SK-N-SH treated with all-trans-retinoic acid at 6 μM for 48 hours (cell line): ENCODE data around the gene RNH1.

Experiments used
- ATAC-seq: fragments of 200-7000 bp; cut with Tn5 transposase; 3 replicates; pipeline ENCODE4 v1.9.1; 2020; ENCODE audit warnings: mild to moderate bottlenecking, moderate library complexity
- ARNTL ChIP-seq: fragments of 450-650 bp; formaldehyde crosslinking; IDR thresholded peaks from 2 replicates; pipeline ENCODE4 v1.5.0; 2020; ENCODE audit warnings: low read depth, mild to moderate bottlenecking, moderate library complexity, borderline replicate concordance
- BACH2 ChIP-seq: fragments of 250-450 bp; sonication (Bioruptor Pico); IDR thresholded peaks from 2 replicates; pipeline ENCODE4 v1.9.0; 2021; ENCODE audit warnings: mild to moderate bottlenecking, borderline replicate concordance
- CSDC2 ChIP-seq: fragments of 250-450 bp; sonication (Bioruptor Pico); IDR thresholded peaks from 2 replicates; pipeline ENCODE4 v1.5.0; 2020; ENCODE audit warnings: mild to moderate bottlenecking, moderate library complexity
- ESRRG ChIP-seq: fragments of 250-450 bp; sonication (Bioruptor Pico); IDR thresholded peaks from 2 replicates; pipeline ENCODE4 v1.6.1; 2021; ENCODE audit warnings: mild to moderate bottlenecking
- GLIS3 ChIP-seq: fragments of 250-450 bp; sonication (Bioruptor Pico); IDR thresholded peaks from 2 replicates; pipeline ENCODE4 v1.5.0; 2020; ENCODE audit warnings: mild to moderate bottlenecking, moderate library complexity
- ISL1 ChIP-seq: fragments of 250-450 bp; sonication (Bioruptor Pico); IDR thresholded peaks from 2 replicates; pipeline ENCODE4 v2.1.2; 2022; ENCODE audit warnings: mild to moderate bottlenecking, moderate library complexity
- OSR1 ChIP-seq: fragments of 250-450 bp; sonication (Bioruptor Pico); IDR thresholded peaks from 2 replicates; pipeline ENCODE4 v1.8.0; 2022; ENCODE audit warnings: moderate library complexity, mild to moderate bottlenecking, inconsistent platforms
- PATZ1 ChIP-seq: fragments of 250-450 bp; sonication (Bioruptor Pico); IDR thresholded peaks from 2 replicates; pipeline ENCODE4 v1.8.0; 2020; ENCODE audit warnings: mild to moderate bottlenecking, moderate library complexity, borderline replicate concordance
- SNAI2 ChIP-seq: fragments of 250-450 bp; sonication (Bioruptor Pico); IDR thresholded peaks from 2 replicates; pipeline ENCODE4 v1.5.0; 2020; ENCODE audit warnings: mild to moderate bottlenecking, moderate library complexity
- TCF4 ChIP-seq: fragments of 250-450 bp; sonication (Bioruptor Pico); IDR thresholded peaks from 2 replicates; pipeline ENCODE4 v1.8.0; 2021; ENCODE audit warnings: mild to moderate bottlenecking, moderate library complexity, borderline replicate concordance
- TOX ChIP-seq: fragments of 250-450 bp; sonication (Bioruptor Pico); IDR thresholded peaks from 2 replicates; pipeline ENCODE4 v1.8.0; 2021; ENCODE audit warnings: mild to moderate bottlenecking, moderate library complexity, borderline replicate concordance
- ZC3H10 ChIP-seq: fragments of 250-450 bp; sonication (Bioruptor Pico); IDR thresholded peaks from 2 replicates; pipeline ENCODE4 v1.5.1; 2021; ENCODE audit warnings: mild to moderate bottlenecking, moderate library complexity
- ZFP3 ChIP-seq: fragments of 250-450 bp; sonication (Bioruptor Pico); IDR thresholded peaks from 2 replicates; pipeline ENCODE4 v1.5.0; 2020; ENCODE audit warnings: mild to moderate bottlenecking, moderate library complexity
- ZFP30 ChIP-seq: fragments of 450-650 bp; formaldehyde crosslinking; IDR thresholded peaks from 2 replicates; pipeline ENCODE4 v1.5.0; 2022; ENCODE audit warnings: mild to moderate bottlenecking, moderate library complexity
- ZNF565 ChIP-seq: fragments of 450-650 bp; formaldehyde crosslinking; conservative IDR thresholded peaks from 2 replicates; pipeline ENCODE4 v1.5.0; 2020; ENCODE audit warnings: low read depth, mild to moderate bottlenecking, moderate library complexity
- ZNF70 ChIP-seq: fragments of 450-650 bp; formaldehyde crosslinking; IDR thresholded peaks from 2 replicates; pipeline ENCODE4 v1.5.0; 2020; ENCODE audit warnings: mild to moderate bottlenecking, moderate library complexity
- TF ChIP-seq, protein P1 (sequence below): fragments of 250-450 bp; sonication (Bioruptor Pico); IDR thresholded peaks from 2 replicates; pipeline ENCODE4 v1.5.0; 2020; ENCODE audit warnings: mild to moderate bottlenecking, moderate library complexity
- TF ChIP-seq, protein P2 (sequence below): fragments of 250-450 bp; sonication (Bioruptor Pico); IDR thresholded peaks from 2 replicates; pipeline ENCODE4 v1.5.1; 2021; ENCODE audit warnings: mild to moderate bottlenecking, moderate library complexity

RNH1 gene

GRCh38 chr11:450809-451451 lies 56.1 kb downstream of the RNH1 start:
- no peak for TF ChIP-seq ZC3H10
- TF ChIP-seq ESRRG, result no peak
- TF ChIP-seq, protein P1, sequence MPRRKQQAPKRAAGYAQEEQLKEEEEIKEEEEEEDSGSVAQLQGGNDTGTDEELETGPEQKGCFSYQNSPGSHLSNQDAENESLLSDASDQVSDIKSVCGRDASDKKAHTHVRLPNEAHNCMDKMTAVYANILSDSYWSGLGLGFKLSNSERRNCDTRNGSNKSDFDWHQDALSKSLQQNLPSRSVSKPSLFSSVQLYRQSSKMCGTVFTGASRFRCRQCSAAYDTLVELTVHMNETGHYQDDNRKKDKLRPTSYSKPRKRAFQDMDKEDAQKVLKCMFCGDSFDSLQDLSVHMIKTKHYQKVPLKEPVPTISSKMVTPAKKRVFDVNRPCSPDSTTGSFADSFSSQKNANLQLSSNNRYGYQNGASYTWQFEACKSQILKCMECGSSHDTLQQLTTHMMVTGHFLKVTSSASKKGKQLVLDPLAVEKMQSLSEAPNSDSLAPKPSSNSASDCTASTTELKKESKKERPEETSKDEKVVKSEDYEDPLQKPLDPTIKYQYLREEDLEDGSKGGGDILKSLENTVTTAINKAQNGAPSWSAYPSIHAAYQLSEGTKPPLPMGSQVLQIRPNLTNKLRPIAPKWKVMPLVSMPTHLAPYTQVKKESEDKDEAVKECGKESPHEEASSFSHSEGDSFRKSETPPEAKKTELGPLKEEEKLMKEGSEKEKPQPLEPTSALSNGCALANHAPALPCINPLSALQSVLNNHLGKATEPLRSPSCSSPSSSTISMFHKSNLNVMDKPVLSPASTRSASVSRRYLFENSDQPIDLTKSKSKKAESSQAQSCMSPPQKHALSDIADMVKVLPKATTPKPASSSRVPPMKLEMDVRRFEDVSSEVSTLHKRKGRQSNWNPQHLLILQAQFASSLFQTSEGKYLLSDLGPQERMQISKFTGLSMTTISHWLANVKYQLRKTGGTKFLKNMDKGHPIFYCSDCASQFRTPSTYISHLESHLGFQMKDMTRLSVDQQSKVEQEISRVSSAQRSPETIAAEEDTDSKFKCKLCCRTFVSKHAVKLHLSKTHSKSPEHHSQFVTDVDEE (CRISPR knock-in tag), result no peak
- TF ChIP-seq OSR1, result no peak
- TF ChIP-seq SNAI2 (CRISPR knock-in tag), result no peak
- TF ChIP-seq CSDC2, result no peak
- TF ChIP-seq PATZ1 (CRISPR knock-in tag), result no peak
- TF ChIP-seq GLIS3 (CRISPR knock-in tag), result no peak
- TF ChIP-seq ZFP30 (CRISPR knock-in tag), result no peak
- no peak for TF ChIP-seq TCF4
- no peak for TF ChIP-seq ZFP3 (CRISPR knock-in tag)
- TF ChIP-seq ISL1 (CRISPR knock-in tag), result no peak
- no peak for TF ChIP-seq ZNF70 (CRISPR knock-in tag)
- TF ChIP-seq, protein P2, sequence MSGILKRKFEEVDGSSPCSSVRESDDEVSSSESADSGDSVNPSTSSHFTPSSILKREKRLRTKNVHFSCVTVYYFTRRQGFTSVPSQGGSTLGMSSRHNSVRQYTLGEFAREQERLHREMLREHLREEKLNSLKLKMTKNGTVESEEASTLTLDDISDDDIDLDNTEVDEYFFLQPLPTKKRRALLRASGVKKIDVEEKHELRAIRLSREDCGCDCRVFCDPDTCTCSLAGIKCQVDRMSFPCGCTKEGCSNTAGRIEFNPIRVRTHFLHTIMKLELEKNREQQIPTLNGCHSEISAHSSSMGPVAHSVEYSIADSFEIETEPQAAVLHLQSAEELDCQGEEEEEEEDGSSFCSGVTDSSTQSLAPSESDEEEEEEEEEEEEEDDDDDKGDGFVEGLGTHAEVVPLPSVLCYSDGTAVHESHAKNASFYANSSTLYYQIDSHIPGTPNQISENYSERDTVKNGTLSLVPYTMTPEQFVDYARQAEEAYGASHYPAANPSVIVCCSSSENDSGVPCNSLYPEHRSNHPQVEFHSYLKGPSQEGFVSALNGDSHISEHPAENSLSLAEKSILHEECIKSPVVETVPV (CRISPR knock-in tag), result no peak
- no peak for TF ChIP-seq ARNTL (CRISPR knock-in tag)
- no peak for TF ChIP-seq ZNF565
- TF ChIP-seq BACH2 (CRISPR knock-in tag), result no peak
- TF ChIP-seq TOX, result no peak
- peak; percentile 10 for ATAC-seq

- peak; percentile 89 for ATAC-seq
These were observed 56.9 kb downstream of the RNH1 start, which contains the start of gene PTDSS2 for GRCh38 chr11:449889-450808. TSS of gene PTDSS2 (plus strand) at chr11:450279. CDS start at chr11:450456, 177 bp downstream.

More at GRCh38 chr11:449889-450808, 56.9 kb downstream of the RNH1 start, which contains the start of gene PTDSS2:
- TF ChIP-seq, protein P1 (CRISPR knock-in tag), result 0 out of 2 replicates have a peak, but pooled peaks have one; percentile 19
- no peak for TF ChIP-seq SNAI2 (CRISPR knock-in tag)
